DMS79 treated with DMSO at 0.1 percent for 48 hours (cell line): Measurements from ENCODE around the gene MYO5C.
"Not testable (repeated sequence)": the region's sequence is repeated elsewhere in the genome, so short reads cannot be mapped to it uniquely, and the experiment has no call there.

Experiments
- DNase-seq: peaks from one replicate; lab custom pipeline; 2025; lab: John Stamatoyannopoulos, UW

Gene MYO5C

GRCh38 chr15:52308446-52309153, 13.0 kb upstream of the MYO5C start:
- DNase-seq, result no peak

- no peak for DNase-seq
Observed at GRCh38 chr15:52307847-52308246, 12.2 kb upstream of the MYO5C start.

GRCh38 chr15:52306270-52306669, 10.7 kb upstream of the MYO5C start:
- DNase-seq, result no peak

GRCh38 chr15:52303093-52303772, 7.6 kb upstream of the MYO5C start:
- no peak for DNase-seq

GRCh38 chr15:52301265-52301847, 5.8 kb upstream of the MYO5C start:
- no peak for DNase-seq

- DNase-seq, result no peak
Observed at GRCh38 chr15:52294881-52295420, 653 bp downstream of the MYO5C start.

- DNase-seq, result no peak
Observed at GRCh38 chr15:52292780-52293392, 2.7 kb downstream of the MYO5C start.

- DNase-seq, result no peak
Observed at GRCh38 chr15:52291204-52291603, 4.4 kb downstream of the MYO5C start.

- no peak for DNase-seq
Observed at GRCh38 chr15:52290800-52291199, 4.8 kb downstream of the MYO5C start.

GRCh38 chr15:52290329-52290728, 5.3 kb downstream of the MYO5C start:
- DNase-seq, result no peak

- no peak for DNase-seq
Observed at GRCh38 chr15:52289629-52290081, 5.9 kb downstream of the MYO5C start.

- DNase-seq, result no peak
Observed at GRCh38 chr15:52288986-52289385, 6.6 kb downstream of the MYO5C start.

- no peak for DNase-seq
Observed at GRCh38 chr15:52288051-52288942, 7.3 kb downstream of the MYO5C start.

GRCh38 chr15:52287114-52287513, 8.5 kb downstream of the MYO5C start:
- no peak for DNase-seq

- not testable (repeated sequence) for DNase-seq
Observed at GRCh38 chr15:52285941-52286340, 9.7 kb downstream of the MYO5C start.

- DNase-seq, result no peak
Observed at GRCh38 chr15:52284164-52284563, 11.4 kb downstream of the MYO5C start.

GRCh38 chr15:52283281-52283680, 12.3 kb downstream of the MYO5C start:
- no peak for DNase-seq

- no peak for DNase-seq
Observed at GRCh38 chr15:52282418-52282817, 13.2 kb downstream of the MYO5C start.

GRCh38 chr15:52281085-52282035, 14.2 kb downstream of the MYO5C start:
- DNase-seq, result no peak

- DNase-seq, result no peak
Observed at GRCh38 chr15:52280326-52281084, 15.1 kb downstream of the MYO5C start.
